HG02588 (cell line): Measurements from ENCODE around the gene OR2AT4.
"Not testable (repeated sequence)": the region's sequence is repeated elsewhere in the genome, so short reads cannot be mapped to it uniquely, and the experiment has no call there.

Experiments used
- ATAC-seq: cut with Tn5 transposase; IDR thresholded peaks from one replicate; pipeline ENCODE4 v1.9.1; 2021; ENCODE audit warnings: mild to moderate bottlenecking, moderate library complexity; ENCODE audit not compliant: unreplicated experiment

Gene OR2AT4

GRCh38 chr11:75068993-75069392 is 27.7 kb downstream of the OR2AT4 start:
- ATAC-seq, result no peak

DNA sequence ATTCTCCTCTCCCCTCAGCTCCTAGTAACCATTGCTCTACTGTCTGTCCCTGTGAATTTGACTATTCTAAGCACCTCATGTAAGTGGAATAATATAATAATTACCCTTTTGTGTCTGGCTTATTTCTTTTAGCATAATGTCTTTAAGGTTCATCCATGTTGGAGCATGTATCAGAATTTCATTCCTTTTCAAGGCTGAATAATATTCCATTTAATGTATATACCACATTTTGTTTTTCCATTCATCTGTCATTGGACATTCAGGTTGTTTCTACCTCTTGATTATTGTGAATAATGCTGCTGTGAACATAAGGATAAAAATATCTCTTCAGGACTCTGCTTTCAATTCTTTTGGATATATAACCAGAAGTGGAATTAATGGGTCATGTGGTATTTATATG is 28.1 kb downstream of the OR2AT4 start:
- ATAC-seq, result no peak

DNA sequence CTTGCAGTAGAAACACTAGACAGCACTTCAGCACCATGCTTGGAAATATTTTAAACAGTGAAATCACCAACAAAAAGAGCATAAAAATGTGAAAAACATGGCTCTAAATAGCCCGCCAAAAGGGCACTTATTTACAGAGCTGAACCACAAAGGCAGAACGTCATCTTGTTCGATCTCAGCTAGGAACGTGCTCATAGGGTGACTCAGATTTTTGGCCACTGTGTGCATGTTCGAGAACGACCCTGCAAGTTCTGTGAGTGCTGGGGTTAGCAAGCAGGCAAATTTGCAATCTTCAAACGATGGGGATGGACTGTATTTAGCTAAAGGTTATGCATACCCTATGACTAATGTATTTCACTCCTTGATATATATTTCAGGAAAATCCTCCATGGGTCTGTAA is 30.6 kb downstream of the OR2AT4 start:
- no peak for ATAC-seq

DNA sequence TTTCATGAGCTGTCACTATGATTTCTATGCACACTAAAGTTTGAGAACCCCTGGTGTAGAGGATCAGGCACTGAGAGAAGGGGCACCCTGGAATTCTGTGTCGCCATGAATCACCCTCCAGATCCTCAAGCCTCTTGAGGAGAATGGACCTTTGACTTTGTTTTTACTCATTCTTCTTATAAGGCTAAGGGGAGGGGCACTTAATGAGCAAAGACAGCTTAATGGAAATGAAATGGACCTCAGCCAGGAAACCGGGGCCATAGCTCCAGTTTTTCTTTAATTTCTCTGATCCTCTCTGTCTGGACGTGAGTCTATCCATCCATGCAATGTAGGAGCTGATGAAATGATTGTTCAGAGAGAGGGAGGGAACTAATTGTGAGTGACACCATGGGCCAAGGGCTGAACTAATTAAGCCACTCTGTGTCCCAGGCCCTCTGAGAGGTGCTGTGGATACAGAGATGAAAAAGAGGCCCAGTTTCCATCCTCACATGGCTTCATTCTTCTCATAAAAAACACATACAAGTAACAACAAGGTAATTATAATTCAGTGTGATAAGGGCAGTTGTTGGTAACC is 32.8 kb downstream of the OR2AT4 start:
- ATAC-seq, result no peak

GRCh38 chr11:75059299-75059698 is 37.4 kb downstream of the OR2AT4 start:
- ATAC-seq, result no peak

DNA sequence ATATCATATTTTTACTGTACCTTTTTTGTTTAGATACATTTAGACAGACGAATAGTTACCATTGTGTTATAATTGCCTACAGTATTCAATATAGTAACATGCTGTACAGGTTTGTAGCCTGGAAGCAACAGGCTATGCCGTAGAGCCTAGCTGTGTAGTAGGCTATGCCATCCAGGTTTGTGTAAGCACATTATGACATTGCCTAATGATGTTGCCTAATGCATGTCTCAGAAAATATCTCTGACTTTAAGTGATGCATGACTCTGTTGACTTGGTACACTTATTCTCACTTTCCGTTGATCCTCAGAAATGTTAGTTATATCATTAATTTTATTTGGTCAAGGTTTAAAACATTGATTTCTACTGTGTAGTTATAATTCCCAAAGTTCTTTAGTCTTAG is 39.9 kb downstream of the OR2AT4 start:
- ATAC-seq, result no peak

DNA sequence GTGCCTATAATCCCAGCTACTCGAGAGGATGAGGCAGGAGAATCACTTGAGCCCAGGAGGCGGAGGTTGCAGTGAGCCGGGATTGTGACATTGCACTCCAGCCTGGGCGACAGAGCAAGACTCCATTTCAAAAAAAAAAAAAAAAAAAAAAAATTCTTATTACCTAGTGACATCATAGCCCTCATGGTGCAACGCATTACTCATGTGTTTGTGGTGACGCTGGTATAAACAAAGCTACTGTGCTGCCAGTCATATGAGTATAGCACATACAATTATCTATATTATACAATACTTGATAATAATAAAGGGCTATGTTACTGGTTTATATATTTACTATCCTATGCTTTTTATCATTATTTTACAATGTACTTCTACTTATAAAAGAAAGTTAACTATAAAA is 41.2 kb downstream of the OR2AT4 start:
- ATAC-seq, result no peak

DNA sequence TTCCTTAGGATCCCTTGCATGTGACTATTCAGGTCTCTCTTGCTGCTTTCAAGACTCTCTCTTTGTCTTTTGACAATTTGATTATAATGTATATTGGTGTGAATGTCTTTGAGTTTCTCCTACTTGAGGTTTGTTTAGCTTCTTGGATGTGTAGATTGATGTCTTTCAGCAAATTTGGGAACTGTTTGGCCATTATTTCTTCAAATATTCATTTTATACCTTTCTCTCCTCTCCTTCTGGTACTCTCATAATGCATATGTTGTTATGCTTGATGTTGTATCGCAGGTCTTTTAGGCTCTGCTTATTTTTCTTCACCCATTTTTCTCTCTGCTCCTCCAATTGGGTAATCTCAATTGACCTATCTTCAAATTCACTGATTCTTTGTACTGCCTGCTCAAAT is 44.2 kb downstream of the OR2AT4 start:
- ATAC-seq, result no peak

- ATAC-seq, result no peak
Measured at GRCh38 chr11:75051043-75051442, 45.6 kb downstream of the OR2AT4 start.

GRCh38 chr11:75050516-75050915 is 46.2 kb downstream of the OR2AT4 start:
- ATAC-seq, result no peak

DNA sequence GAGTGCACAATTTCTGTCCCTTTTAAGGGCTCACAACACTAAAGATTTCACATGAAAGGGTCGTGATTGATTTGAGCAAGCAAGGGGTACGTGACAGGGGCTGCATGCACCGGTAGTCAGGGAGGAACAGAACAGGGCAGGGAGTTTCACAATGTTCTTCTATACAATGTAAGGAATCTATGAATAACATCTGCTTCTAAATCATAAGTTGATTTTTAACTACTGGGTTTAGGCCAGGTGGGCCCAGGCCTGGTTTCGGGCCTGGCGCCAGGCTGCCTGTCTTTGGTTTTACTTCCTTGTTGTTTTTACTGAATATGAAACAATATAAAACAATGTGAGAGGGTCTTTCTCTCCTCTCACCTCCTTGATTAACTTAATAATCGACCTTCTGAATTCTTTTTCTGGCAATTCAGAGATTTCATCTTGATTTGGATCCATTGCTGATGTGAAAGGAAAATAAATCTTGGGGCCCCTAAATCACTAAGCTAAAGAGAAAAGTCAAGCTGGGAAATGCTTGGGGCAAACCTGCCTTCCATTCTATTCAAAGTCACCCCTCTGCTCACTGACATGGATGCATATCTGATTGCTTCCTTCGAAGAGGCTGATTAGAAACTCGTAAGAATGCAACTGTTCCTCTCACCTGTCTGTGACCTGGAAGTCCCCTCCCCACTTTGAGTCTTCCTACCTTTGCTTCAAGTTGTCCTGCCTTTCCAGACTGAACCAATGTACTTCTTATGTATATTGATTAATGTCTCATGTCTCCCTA is 47.0 kb downstream of the OR2AT4 start:
- ATAC-seq, result not testable (repeated sequence)

DNA sequence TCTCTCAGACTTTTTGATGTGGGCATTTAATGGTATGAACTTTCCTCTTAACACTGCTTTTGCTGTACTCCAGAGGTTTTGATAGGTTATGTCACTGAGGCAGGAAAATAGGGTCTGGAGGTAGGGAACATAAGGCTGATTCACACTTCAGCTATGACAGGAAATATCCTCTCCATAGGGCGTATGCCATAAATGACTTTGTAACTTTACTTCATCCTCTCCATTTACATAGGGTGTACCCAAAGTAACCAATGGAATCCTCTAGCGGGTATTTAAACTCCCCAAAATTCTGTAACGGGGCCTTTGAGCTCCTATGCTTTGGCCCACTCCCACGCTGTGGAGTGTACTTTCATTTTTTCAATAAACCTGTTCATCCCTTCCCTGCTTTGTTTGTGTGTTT is 49.5 kb downstream of the OR2AT4 start:
- no peak for ATAC-seq

GRCh38 chr11:75046668-75047067 is 50.0 kb downstream of the OR2AT4 start:
- ATAC-seq, result not testable (repeated sequence)

GRCh38 chr11:75044381-75045170 is 52.1 kb downstream of the OR2AT4 start:
- ATAC-seq, result not testable (repeated sequence)

- not testable (repeated sequence) for ATAC-seq
Measured at GRCh38 chr11:75041821-75042220, 54.9 kb downstream of the OR2AT4 start.

DNA sequence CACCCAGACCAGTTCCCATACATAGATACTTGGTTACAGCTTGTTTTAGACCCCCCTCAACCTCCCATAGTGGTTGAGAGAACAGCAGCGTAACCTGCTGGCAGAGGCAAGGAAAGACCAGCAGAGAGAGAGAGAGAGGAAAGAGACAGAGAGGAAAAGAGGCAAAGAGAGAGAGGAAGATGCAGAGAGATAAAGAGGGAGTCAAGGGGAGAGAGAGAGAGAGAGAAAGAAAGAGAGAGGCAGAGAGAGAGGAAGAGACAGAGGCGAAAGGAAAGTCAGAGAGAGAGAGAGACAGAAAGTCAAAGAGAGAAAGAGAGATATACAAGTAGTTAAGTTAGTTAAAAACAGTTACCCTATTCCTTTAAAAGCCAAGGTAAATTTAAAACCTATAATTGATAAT is 55.4 kb downstream of the OR2AT4 start:
- ATAC-seq, result no peak

- ATAC-seq, result no peak
Measured at GRCh38 chr11:75040167-75040770, 56.4 kb downstream of the OR2AT4 start.

GRCh38 chr11:75035911-75036565 is 60.6 kb downstream of the OR2AT4 start:
- ATAC-seq, result no peak

DNA sequence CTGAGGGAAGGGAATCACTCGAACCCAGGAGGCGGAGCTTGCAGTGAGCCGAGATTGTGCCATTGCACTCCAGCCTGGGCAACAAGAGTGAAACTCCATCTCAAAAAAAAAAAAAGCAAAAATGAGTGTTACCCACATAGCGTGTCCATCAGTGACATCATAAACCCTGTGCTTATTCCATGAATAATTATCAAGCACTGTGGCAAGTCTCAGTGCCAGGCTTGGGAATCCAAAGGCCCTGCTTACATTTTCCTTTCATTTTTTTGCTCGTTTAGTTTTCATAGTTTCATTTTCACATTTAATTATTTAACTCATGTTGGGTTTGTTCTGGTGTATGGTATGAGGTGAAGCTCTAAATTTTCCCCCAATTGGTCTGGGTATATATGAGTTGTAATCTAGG is 61.4 kb downstream of the OR2AT4 start:
- ATAC-seq, result no peak

GRCh38 chr11:75033916-75034315 is 62.8 kb downstream of the OR2AT4 start:
- no peak for ATAC-seq

DNA sequence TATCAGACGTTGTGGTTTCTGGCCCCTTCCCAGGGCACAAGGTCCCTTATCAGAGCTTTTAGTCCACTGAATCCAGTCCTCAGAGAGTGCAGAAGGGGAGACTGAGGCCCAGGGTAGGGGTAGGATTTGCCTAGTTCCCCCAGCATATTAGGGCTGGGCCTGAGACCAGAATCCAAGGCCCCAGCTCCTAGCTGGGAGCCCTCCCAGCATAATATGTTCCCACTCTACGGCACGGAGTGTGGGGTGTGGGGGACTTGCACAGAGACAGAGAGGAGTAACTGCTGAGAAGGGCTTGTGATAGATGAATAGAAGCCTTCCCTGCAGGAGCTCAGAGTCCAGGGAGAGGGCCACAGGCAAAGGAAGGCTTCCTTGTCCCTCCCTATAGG is 64.1 kb downstream of the OR2AT4 start:
- no peak for ATAC-seq
